ENCODE measurements around the gene USP19.
A peak's percentile ranks its signal among the peaks of the same experiment; 100 is the strongest.

GRCh38 chr3:49133226-49133951 is 12.8 kb upstream of the USP19 start:
- peak; percentile 28 to 40 for TF ChIP-seq RXRA (IDR thresholded peaks at IDR 0.05)
- no peak for TF ChIP-seq CTCF (IDR thresholded peaks at IDR 0.05; ENCODE audit: low read depth, low read length, missing input control)
- TF ChIP-seq REST (IDR thresholded peaks at IDR 0.05) = no peak
- no peak for TF ChIP-seq ZBTB33 (IDR thresholded peaks at IDR 0.05)
- no peak for TF ChIP-seq MAX (IDR thresholded peaks at IDR 0.05)
- TF ChIP-seq RAD21 (IDR thresholded peaks at IDR 0.05) = peak in 1 of 2 donors; percentile 21
- no peak for TF ChIP-seq JUND (IDR thresholded peaks at IDR 0.05)
- no peak for TF ChIP-seq TAF1 (conservative IDR thresholded peaks at IDR 0.05)
- peak; percentile 27 for TF ChIP-seq YY1 (IDR thresholded peaks at IDR 0.05)
- peak; percentile 39 for TF ChIP-seq SP1 (IDR thresholded peaks at IDR 0.05)
- no peak for TF ChIP-seq FOXA1 (IDR thresholded peaks at IDR 0.05)
- TF ChIP-seq EGR1 (IDR thresholded peaks at IDR 0.05; ENCODE audit: low read depth in 2 of 2) = peak in 1 of 2 donors; percentile 25
